ENCODE results near the gene GPR18.

- no peak for TF ChIP-seq CTCF (IDR thresholded peaks at IDR 0.05)
- TF ChIP-seq EZH2phosphoT487 (IDR thresholded peaks at IDR 0.05): no peak
Observed at GRCh38 chr13:99224021-99224420, 34.2 kb downstream of the GPR18 start.

Measured in neural progenitor cell (in vitro differentiated cells).